ENCODE data around the gene KIF26B. TPM values are rescaled to one million over a fixed set of nuclear protein-coding genes. Genes with fewer than 3 reads are reported as not detected.

Gene KIF26B
- total RNA-seq, 3 donors from 2014 or later (not counting 1 experiment from before 2014, with no cell fraction given), result 0.16 to 0.96 (median 0.18) TPM

DNA sequence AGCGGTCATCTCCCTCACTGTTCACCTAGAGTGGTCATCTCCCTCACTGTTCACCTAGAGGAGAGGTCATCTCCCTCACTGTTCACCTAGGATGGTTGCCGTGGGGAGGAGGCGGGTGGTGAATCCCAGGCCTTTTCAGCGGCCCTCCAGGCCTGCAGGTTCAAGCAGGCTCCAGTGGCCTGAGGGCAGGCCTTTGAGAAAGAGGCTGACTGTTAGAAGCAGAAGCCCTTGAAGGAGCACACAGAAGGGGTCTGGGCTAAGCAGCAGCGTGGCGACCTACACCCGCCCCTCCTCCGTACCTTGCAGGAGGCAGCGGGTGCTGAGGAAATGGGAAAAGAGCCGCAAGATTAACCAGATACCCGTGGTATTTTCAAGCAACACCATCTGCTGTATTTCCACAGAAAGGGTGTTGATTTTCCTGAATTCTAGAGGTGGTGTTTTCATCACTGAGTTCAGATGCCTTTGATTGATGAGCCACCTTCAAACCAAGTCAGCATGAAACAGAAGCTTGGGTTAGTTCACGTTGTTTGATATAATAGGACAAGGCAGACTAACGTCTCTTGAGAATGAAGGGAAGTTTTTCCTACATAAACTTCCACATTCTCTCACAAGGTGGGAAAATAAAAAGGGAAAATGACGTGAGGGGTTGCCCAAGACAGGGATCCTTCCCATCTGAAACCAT, 289.5 kb downstream of the KIF26B start:
- Histone ChIP-seq H3K9me3 (ENCODE audit: control insufficient read depth, insufficient read depth, low read length) (no peaks in the 10 kb centered on the region), H3K27ac (ENCODE audit: low read length) (no peak overlapping the region), H3K4me3 (ENCODE audit: low read length) (no peak overlapping the region), H3K4me1 (ENCODE audit: control insufficient read depth, insufficient read depth, low read length) (peaks cover 5% of the 10 kb centered on the region), H3K36me3 (ENCODE audit: control insufficient read depth, insufficient read depth, low read length) (no peaks in the 10 kb centered on the region), H3K27me3 (ENCODE audit: control insufficient read depth, insufficient read depth, low read length) (no peaks in the 10 kb centered on the region)
- DNase-seq (no peak), ATAC-seq (no peak)
- WGBS (ENCODE audit: insufficient coverage), result 76% methylated on average over 11 of the region's 14 CpGs
- Mint-ChIP-seq H3K4me3 (no peak overlapping the region), H3K27me3 (ENCODE audit: low read depth in 2 of 2) (peaks cover 15 to 26% of the 10 kb centered on the region in 2 donors), H3K9me3 (no peaks in the 10 kb centered on the region), H3K27ac (no peak overlapping the region), H3K4me1 (peaks cover 7 to 12% of the 10 kb centered on the region in 2 donors), H3K36me3 (no peaks in the 10 kb centered on the region)
- intact Hi-C loops (cut with micrococcal nuclease), result no loop called here
- TF ChIP-seq, protein P1, sequence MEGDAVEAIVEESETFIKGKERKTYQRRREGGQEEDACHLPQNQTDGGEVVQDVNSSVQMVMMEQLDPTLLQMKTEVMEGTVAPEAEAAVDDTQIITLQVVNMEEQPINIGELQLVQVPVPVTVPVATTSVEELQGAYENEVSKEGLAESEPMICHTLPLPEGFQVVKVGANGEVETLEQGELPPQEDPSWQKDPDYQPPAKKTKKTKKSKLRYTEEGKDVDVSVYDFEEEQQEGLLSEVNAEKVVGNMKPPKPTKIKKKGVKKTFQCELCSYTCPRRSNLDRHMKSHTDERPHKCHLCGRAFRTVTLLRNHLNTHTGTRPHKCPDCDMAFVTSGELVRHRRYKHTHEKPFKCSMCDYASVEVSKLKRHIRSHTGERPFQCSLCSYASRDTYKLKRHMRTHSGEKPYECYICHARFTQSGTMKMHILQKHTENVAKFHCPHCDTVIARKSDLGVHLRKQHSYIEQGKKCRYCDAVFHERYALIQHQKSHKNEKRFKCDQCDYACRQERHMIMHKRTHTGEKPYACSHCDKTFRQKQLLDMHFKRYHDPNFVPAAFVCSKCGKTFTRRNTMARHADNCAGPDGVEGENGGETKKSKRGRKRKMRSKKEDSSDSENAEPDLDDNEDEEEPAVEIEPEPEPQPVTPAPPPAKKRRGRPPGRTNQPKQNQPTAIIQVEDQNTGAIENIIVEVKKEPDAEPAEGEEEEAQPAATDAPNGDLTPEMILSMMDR (IDR thresholded peaks at IDR 0.05), result no peak

DNA sequence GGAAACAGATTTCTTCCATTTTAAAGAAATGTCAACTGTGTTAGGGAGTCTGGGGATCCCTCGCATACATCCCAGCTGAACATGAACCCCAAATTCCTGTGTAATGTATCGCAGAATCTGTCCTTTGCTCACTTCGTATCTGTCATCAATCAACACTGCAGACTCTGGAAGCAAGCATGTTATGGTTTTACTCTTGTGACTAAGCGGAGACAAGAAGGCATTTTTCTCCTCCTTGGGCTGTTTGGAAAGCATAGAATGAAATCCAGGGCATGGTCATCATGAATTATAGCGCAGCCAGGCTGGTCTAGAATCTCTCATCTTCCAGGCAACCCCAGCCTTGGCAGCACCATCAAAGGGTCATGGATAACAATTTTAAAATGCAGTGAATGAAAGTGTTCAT, 290.2 kb downstream of the KIF26B start:
- Mint-ChIP-seq H3K27ac (no peak overlapping the region), H3K36me3 (no peaks in the 10 kb centered on the region), H3K27me3 (ENCODE audit: low read depth in 2 of 2) (peaks cover 15 to 21% of the 10 kb centered on the region in 2 donors), H3K9me3 (no peaks in the 10 kb centered on the region), H3K4me1 (peaks cover 7 to 12% of the 10 kb centered on the region in 2 donors), H3K4me3 (no peak overlapping the region)
- TF ChIP-seq, protein P1 (IDR thresholded peaks at IDR 0.05), result no peak
- no peaks in the 10 kb centered on the region for H3K9me3 ChIP-seq (ENCODE audit: control insufficient read depth, insufficient read depth, low read length)
- 93% methylated on average over 5 of the region's 5 CpGs for WGBS (ENCODE audit: insufficient coverage)
- no peak overlapping the region for H3K27ac ChIP-seq (ENCODE audit: low read length)
- peaks cover 5% of the 10 kb centered on the region for H3K4me1 ChIP-seq (ENCODE audit: control insufficient read depth, insufficient read depth, low read length)
- H3K36me3 ChIP-seq (ENCODE audit: control insufficient read depth, insufficient read depth, low read length), result no peaks in the 10 kb centered on the region
- ATAC-seq, result no peak
- intact Hi-C loops (cut with micrococcal nuclease), result no loop called here
- no peaks in the 10 kb centered on the region for H3K27me3 ChIP-seq (ENCODE audit: control insufficient read depth, insufficient read depth, low read length)
- no peak overlapping the region for H3K4me3 ChIP-seq (ENCODE audit: low read length)
- DNase-seq, result no peak

DNA sequence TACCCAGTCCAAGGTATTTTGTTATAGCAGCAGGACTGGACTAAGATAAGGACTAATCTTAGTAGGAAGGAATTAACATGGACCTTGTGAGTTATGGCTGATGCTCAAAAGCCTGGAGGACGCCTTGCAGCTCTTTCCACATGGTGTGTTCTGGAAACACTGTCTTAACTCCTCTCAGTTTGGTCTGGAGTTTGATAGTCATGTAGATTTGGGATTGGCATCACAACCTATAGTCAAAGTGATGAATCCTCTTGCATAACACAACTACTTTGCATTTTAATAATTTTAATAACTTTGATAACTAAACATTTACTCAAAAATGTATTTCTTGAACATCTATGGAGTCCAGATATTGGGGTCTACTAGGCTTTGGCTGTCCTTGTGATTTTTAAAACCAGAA, 293.7 kb downstream of the KIF26B start:
- intact Hi-C loops (cut with micrococcal nuclease), result no loop called here
- WGBS (ENCODE audit: insufficient coverage), result 71% methylated on average over 1 of the region's 1 CpG
- Mint-ChIP-seq H3K4me1 (no peaks in the 10 kb centered on the region), H3K9me3 (no peaks in the 10 kb centered on the region), H3K36me3 (no peaks in the 10 kb centered on the region), H3K27me3 (ENCODE audit: low read depth in 2 of 2) (no peaks in the 10 kb centered on the region), H3K27ac (no peak overlapping the region), H3K4me3 (no peak overlapping the region)
- H3K9me3 ChIP-seq (ENCODE audit: control insufficient read depth, insufficient read depth, low read length), result no peaks in the 10 kb centered on the region
- DNase-seq, result no peak
- H3K4me3 ChIP-seq (ENCODE audit: low read length), result no peak overlapping the region
- no peak for ATAC-seq
- H3K4me1 ChIP-seq (ENCODE audit: control insufficient read depth, insufficient read depth, low read length), result no peaks in the 10 kb centered on the region
- no peaks in the 10 kb centered on the region for H3K36me3 ChIP-seq (ENCODE audit: control insufficient read depth, insufficient read depth, low read length)
- H3K27ac ChIP-seq (ENCODE audit: low read length), result no peak overlapping the region
- TF ChIP-seq, protein P1 (IDR thresholded peaks at IDR 0.05), result no peak
- H3K27me3 ChIP-seq (ENCODE audit: control insufficient read depth, insufficient read depth, low read length), result no peaks in the 10 kb centered on the region

DNA sequence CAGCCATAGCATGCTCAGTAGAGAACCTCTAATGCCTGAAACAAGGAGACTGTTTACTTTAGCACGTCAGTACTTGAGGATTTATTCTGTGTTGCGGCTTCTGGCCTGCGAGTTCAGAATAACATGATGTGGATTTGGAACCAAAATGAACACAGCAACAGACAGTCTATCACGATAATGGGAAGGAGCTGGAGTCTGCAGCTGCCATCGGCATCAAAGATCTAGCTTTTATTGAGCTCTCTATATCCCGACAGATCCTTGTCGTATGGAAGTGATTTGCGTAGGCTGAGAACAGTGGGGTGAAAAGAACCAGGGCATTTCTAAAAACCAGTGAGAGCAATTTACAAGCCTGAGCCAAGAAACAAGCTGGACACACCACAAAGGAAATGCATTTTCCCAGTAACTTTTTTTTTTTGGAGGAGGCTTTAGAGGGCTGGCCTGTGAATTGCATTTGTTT, 294.2 kb downstream of the KIF26B start:
- Mint-ChIP-seq H3K4me3 (no peak overlapping the region), H3K9me3 (no peaks in the 10 kb centered on the region), H3K4me1 (no peaks in the 10 kb centered on the region), H3K27ac (no peak overlapping the region), H3K36me3 (no peaks in the 10 kb centered on the region), H3K27me3 (ENCODE audit: low read depth in 2 of 2) (no peaks in the 10 kb centered on the region)
- TF ChIP-seq, protein P1 (IDR thresholded peaks at IDR 0.05), result no peak
- WGBS (ENCODE audit: insufficient coverage), result 90% methylated on average over 8 of the region's 8 CpGs
- Histone ChIP-seq H3K27me3 (ENCODE audit: control insufficient read depth, insufficient read depth, low read length) (no peaks in the 10 kb centered on the region), H3K36me3 (ENCODE audit: control insufficient read depth, insufficient read depth, low read length) (no peaks in the 10 kb centered on the region), H3K4me3 (ENCODE audit: low read length) (no peak overlapping the region), H3K4me1 (ENCODE audit: control insufficient read depth, insufficient read depth, low read length) (no peaks in the 10 kb centered on the region), H3K9me3 (ENCODE audit: control insufficient read depth, insufficient read depth, low read length) (no peaks in the 10 kb centered on the region), H3K27ac (ENCODE audit: low read length) (no peak overlapping the region)
- ATAC-seq, result no peak
- intact Hi-C loops (cut with micrococcal nuclease), result no loop called here
- DNase-seq, result no peak
